SK-N-SH (cell line): ENCODE measurements around the gene ADAMTSL5. TPM values are rescaled to one million over a fixed set of nuclear protein-coding genes. Genes with fewer than 3 reads are reported as not detected.

Experiments used
- CTCF ChIA-PET: fragments of 300-600, 350-600 bp; formaldehyde crosslinking; extraction: SDS; loops from one replicate; lab custom pipeline; 2021; lab: Yijun Ruan, JAX
- POLR2A ChIA-PET: fragments of 350-600 bp; sonication (Branson Sonifier 250); formaldehyde crosslinking; extraction: SDS; loops from one replicate; lab custom pipeline; 2020; ENCODE audit warnings: antibody characterized with exemption, inconsistent platforms; lab: Yijun Ruan, JAX
- DNase-seq: peaks from one replicate; pipeline ENCODE4 v3.0.0; 2012
- H2AFZ ChIP-seq: fragments of 200-600 bp; sonication (generic); 2 replicates; pipeline ENCODE4 v1.8.1; 2016; ENCODE audit warnings: antibody characterized with exemption, mild to moderate bottlenecking, low read depth
- H3F3A ChIP-seq: fragments of 200-600 bp; sonication (generic); replicated peaks from 2 replicates; pipeline ENCODE3; 2016; ENCODE audit warnings: antibody characterized with exemption, mild to moderate bottlenecking; ENCODE audit not compliant: insufficient read depth
- H3K27ac ChIP-seq, 2 experiments: fragments of 200-500 bp in 1 of 2; fragments of 200-600 bp in 1 of 2; sonication (Bioruptor generic) in 1 of 2; sonication (generic), shearing (Covaris generic) in 1 of 2; 2 replicates each; pipeline versions ENCODE4 v1.5.1 to v1.6.1; 2014 to 2016; ENCODE audit warnings: low read depth in 2 of 2, inconsistent platforms in 1 of 2, low read length in 1 of 2, mild to moderate bottlenecking in 1 of 2, mixed read lengths in 1 of 2
- H3K27me3 ChIP-seq: fragments of 200-600 bp; sonication (generic), shearing (Covaris generic); 2 replicates; pipeline ENCODE4 v1.6.1; 2016; ENCODE audit warnings: mixed run types; ENCODE audit not compliant: insufficient read depth
- H3K36me3 ChIP-seq, 2 experiments: fragments of 200-500 bp in 1 of 2; fragments of 200-600 bp in 1 of 2; sonication (Bioruptor generic) in 1 of 2; sonication (generic) in 1 of 2; replicated peaks in 1 of 2; 2 replicates each; pipeline versions ENCODE3 to v1.5.1; 2014 to 2016; ENCODE audit warnings: low read length in 1 of 2, mild to moderate bottlenecking in 1 of 2; ENCODE audit not compliant: insufficient read depth in 2 of 2, control insufficient read depth in 1 of 2
- H3K4me1 ChIP-seq, 2 experiments: fragments of 200-500 bp in 1 of 2; fragments of 200-600 bp in 1 of 2; sonication (Bioruptor generic) in 1 of 2; sonication (generic), shearing (Covaris generic) in 1 of 2; 2 replicates each; pipeline versions ENCODE4 v1.5.1 to v1.6.1; 2014 to 2016; ENCODE audit warnings: low read depth in 1 of 2, low read length in 1 of 2, mixed run types in 1 of 2; ENCODE audit not compliant: insufficient read depth in 2 of 2, control insufficient read depth in 1 of 2
- H3K4me2 ChIP-seq: fragments of 200-600 bp; sonication (generic), shearing (Covaris generic); 2 replicates; pipeline ENCODE4 v1.6.1; 2017; ENCODE audit warnings: mixed run types
- H3K4me3 ChIP-seq, 2 experiments: fragments of 200-500 bp in 1 of 2; fragments of 200-600 bp in 1 of 2; sonication (Bioruptor generic) in 1 of 2; sonication (generic), shearing (Covaris generic) in 1 of 2; 2 replicates each; pipeline versions ENCODE4 v1.5.1 to v1.8.1; 2014 to 2016; ENCODE audit warnings: low read depth in 2 of 2, inconsistent platforms in 1 of 2, low read length in 1 of 2, mild to moderate bottlenecking in 1 of 2, mixed read lengths in 1 of 2, moderate library complexity in 1 of 2
- H3K79me2 ChIP-seq: fragments of 200-600 bp; sonication (generic); 2 replicates; pipeline ENCODE4 v1.8.1; 2017; ENCODE audit warnings: mild to moderate bottlenecking; ENCODE audit not compliant: insufficient read depth
- H3K9ac ChIP-seq: fragments of 200-600 bp; sonication (generic); 2 replicates; pipeline ENCODE4 v1.6.1; 2017; ENCODE audit warnings: mixed run types
- H3K9me2 ChIP-seq: fragments of 200-600 bp; sonication (generic); 2 replicates; pipeline ENCODE4 v1.6.1; 2017; ENCODE audit warnings: mixed run types
- H3K9me3 ChIP-seq: fragments of 200-600 bp; sonication (generic); 2 replicates; pipeline ENCODE4 v1.6.1; 2017; ENCODE audit warnings: mixed run types, mild to moderate bottlenecking, moderate library complexity
- H4K20me1 ChIP-seq: fragments of 200-600 bp; sonication (generic); 2 replicates; pipeline ENCODE4 v1.6.1; 2017; ENCODE audit warnings: mild to moderate bottlenecking, mixed run types; ENCODE audit not compliant: insufficient read depth
- EP300 ChIP-seq, 2 experiments: IDR thresholded peaks; 2 replicates each; pipeline versions ENCODE4 v1.4.0 to v1.6.1; 2012; ENCODE audit warnings: borderline replicate concordance in 1 of 2, low read depth in 1 of 2, low read length in 1 of 2
- FOXJ3 ChIP-seq: sonication (generic); formaldehyde crosslinking; IDR thresholded peaks from 2 replicates; pipeline ENCODE4 v1.5.1; 2020; ENCODE audit warnings: mild to moderate bottlenecking, missing genetic modification reagents
- GABPA ChIP-seq: IDR thresholded peaks from 2 replicates; pipeline ENCODE4 v1.4.0; 2012; ENCODE audit warnings: low read depth, mild to moderate bottlenecking
- JUND ChIP-seq: IDR thresholded peaks from 2 replicates; pipeline ENCODE4 v1.4.0; 2012
- MEF2A ChIP-seq: IDR thresholded peaks from 2 replicates; pipeline ENCODE4 v1.4.0; 2012; ENCODE audit warnings: low read depth, borderline replicate concordance
- NRF1 ChIP-seq: IDR thresholded peaks from 2 replicates; pipeline ENCODE4 v1.6.1; 2012; ENCODE audit warnings: low read depth, mild to moderate bottlenecking, low read length
- RAD21 ChIP-seq: IDR thresholded peaks from 2 replicates; pipeline ENCODE4 v1.6.1; 2012; ENCODE audit warnings: mild to moderate bottlenecking, low read length
- RCOR1 ChIP-seq: fragments of 150-350 bp; IDR thresholded peaks from 2 replicates; pipeline ENCODE4 v1.6.1; 2017; ENCODE audit warnings: antibody characterized with exemption, low read length
- RFX5 ChIP-seq: IDR thresholded peaks from 2 replicates; pipeline ENCODE4 v1.6.1; 2012; ENCODE audit warnings: mild to moderate bottlenecking, improper control_type of control experiment, low read length
- SIN3A ChIP-seq: IDR thresholded peaks from 2 replicates; pipeline ENCODE4 v1.6.1; 2012; ENCODE audit warnings: low read depth, mild to moderate bottlenecking, low read length, moderate library complexity, borderline replicate concordance
- TAF1 ChIP-seq: IDR thresholded peaks from 2 replicates; pipeline ENCODE4 v1.6.1; 2012; ENCODE audit warnings: low read depth, mild to moderate bottlenecking, low read length, moderate library complexity, borderline replicate concordance
- TCF12 ChIP-seq: IDR thresholded peaks from 2 replicates; pipeline ENCODE4 v1.4.0; 2012
- YY1 ChIP-seq: IDR thresholded peaks from 2 replicates; pipeline ENCODE4 v1.4.0; 2012; ENCODE audit warnings: low read depth, mild to moderate bottlenecking
- WGBS: methylation state at CpG from one replicate; pipeline ENCODE4 v1.1.6; 2017; ENCODE audit warnings: low lambda C conversion rate; 5-methylcytosine and 5-hydroxymethylcytosine counted together
- polyA plus RNA-seq, 3 experiments: library from polyadenylated mRNA; depleted of rRNA; stranded (reverse); fragments of >200 nt; gene quantifications; 2 replicates each; pipeline ENCODE4 v1.2.3, GENCODE V29; 2012
- TF ChIP-seq, protein P1 (sequence below): IDR thresholded peaks from 2 replicates; pipeline ENCODE4 v1.4.0; 2012; ENCODE audit warnings: low read depth, borderline replicate concordance
- TF ChIP-seq, protein P2 (sequence below): IDR thresholded peaks from 2 replicates; pipeline ENCODE4 v1.4.0; 2012; ENCODE audit warnings: low read depth, borderline replicate concordance
- TF ChIP-seq, protein P3 (sequence below): fragments of 150-350 bp; IDR thresholded peaks from 2 replicates; pipeline ENCODE4 v1.6.1; 2017; ENCODE audit warnings: antibody characterized with exemption, low read length, low read depth, borderline replicate concordance
- TF ChIP-seq, protein P4 (sequence below): IDR thresholded peaks from 2 replicates; pipeline ENCODE4; 2012

The ADAMTSL5 gene
- polyA plus RNA-seq, 1 of the 3 experiments (the other 2 are of a cell fraction), result 5.7 TPM

DNA sequence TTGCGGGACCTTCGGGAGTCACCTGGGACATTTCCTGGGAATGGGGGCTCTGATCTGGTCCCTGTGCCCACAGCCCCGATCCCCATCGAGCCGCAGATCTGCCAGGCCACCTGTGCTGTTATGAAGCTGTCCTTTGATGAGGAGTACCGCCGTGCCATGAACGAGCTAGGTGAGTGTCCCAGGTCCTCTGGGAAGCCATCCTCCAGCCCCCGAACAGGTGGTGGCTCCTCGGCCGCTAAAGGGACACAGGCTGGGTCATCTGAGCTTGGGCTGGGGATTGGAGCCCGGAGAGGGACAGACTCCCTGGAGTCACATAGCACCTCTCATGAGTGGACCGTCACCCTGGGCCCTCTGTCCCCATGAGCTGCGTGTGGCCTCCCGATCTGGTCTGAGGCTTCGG lies 54.9 kb downstream of the ADAMTSL5 start:
- no peak overlapping the region for H3K4me3 ChIP-seq
- ChIA-PET POLR2A (no interaction called here), CTCF (interaction anchor here (1.4 kb wide), 1 partner anchor 14 kb away, joined by 5 read pairs; no protein-coding TSS in a partner anchor)

DNA sequence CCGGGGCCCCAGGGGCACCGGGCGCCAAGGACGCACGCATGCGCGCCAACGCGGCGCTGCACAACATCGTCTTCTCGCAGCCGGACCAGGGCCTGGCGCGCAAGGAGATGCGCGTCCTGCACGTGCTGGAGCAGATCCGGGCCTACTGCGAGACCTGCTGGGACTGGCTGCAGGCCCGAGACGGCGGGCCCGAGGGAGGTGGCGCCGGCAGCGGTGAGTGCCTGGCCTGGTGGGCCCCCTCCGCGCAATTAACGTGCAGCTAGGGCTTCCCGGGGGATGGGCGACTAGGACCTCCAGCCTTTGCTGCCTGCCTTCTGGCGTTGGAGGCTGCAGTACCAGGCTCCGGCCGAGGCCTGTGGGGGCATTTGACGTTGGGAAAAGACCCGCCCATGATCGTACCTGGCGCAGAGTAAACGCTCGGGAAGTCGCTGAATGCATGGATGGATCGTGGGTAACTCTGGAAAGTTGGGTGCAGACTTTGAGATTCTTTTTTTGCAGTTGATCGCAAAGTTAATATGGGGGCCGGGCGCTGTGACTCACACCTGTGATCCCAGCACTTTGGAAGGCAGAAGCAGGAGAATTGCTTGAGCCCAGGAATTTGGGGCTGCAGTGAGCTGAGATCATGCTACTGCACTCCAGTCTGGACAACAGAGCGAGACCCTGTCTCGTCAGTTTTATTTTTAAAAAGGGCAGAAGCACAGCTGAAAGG lies 55.6 kb downstream of the ADAMTSL5 start:
- peaks cover 11% of the 10 kb centered on the region; the same call in 1 of the 2 replicates for H4K20me1 ChIP-seq
- H3K4me3 ChIP-seq, result no peak overlapping the region
- H3K27me3 ChIP-seq, result no peaks in the 10 kb centered on the region
- peaks cover 0 to 11% of the 10 kb centered on the region in 2 experiments; a peak in 1 of 4 replicates for H3K4me1 ChIP-seq
- POLR2A ChIA-PET, result no interaction called here
- no peak for TF ChIP-seq SIN3A
- TF ChIP-seq TAF1, result no peak
- TF ChIP-seq FOXJ3 (CRISPR knock-in tag), result no peak
- no peak for TF ChIP-seq GABPA
- TF ChIP-seq JUND, result no peak
- TF ChIP-seq, protein P1, sequence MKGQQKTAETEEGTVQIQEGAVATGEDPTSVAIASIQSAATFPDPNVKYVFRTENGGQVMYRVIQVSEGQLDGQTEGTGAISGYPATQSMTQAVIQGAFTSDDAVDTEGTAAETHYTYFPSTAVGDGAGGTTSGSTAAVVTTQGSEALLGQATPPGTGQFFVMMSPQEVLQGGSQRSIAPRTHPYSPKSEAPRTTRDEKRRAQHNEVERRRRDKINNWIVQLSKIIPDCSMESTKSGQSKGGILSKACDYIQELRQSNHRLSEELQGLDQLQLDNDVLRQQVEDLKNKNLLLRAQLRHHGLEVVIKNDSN, result no peak
- TF ChIP-seq, protein P2, sequence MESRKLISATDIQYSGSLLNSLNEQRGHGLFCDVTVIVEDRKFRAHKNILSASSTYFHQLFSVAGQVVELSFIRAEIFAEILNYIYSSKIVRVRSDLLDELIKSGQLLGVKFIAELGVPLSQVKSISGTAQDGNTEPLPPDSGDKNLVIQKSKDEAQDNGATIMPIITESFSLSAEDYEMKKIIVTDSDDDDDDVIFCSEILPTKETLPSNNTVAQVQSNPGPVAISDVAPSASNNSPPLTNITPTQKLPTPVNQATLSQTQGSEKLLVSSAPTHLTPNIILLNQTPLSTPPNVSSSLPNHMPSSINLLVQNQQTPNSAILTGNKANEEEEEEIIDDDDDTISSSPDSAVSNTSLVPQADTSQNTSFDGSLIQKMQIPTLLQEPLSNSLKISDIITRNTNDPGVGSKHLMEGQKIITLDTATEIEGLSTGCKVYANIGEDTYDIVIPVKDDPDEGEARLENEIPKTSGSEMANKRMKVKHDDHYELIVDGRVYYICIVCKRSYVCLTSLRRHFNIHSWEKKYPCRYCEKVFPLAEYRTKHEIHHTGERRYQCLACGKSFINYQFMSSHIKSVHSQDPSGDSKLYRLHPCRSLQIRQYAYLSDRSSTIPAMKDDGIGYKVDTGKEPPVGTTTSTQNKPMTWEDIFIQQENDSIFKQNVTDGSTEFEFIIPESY, result no peak
- no peak for TF ChIP-seq NRF1
- no peak for TF ChIP-seq YY1
- TF ChIP-seq RAD21, result no peak
- TF ChIP-seq RCOR1, result no peak
- TF ChIP-seq MEF2A, result no peak
- TF ChIP-seq, protein P3, sequence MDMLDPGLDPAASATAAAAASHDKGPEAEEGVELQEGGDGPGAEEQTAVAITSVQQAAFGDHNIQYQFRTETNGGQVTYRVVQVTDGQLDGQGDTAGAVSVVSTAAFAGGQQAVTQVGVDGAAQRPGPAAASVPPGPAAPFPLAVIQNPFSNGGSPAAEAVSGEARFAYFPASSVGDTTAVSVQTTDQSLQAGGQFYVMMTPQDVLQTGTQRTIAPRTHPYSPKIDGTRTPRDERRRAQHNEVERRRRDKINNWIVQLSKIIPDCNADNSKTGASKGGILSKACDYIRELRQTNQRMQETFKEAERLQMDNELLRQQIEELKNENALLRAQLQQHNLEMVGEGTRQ, result no peak
- TF ChIP-seq, protein P4, sequence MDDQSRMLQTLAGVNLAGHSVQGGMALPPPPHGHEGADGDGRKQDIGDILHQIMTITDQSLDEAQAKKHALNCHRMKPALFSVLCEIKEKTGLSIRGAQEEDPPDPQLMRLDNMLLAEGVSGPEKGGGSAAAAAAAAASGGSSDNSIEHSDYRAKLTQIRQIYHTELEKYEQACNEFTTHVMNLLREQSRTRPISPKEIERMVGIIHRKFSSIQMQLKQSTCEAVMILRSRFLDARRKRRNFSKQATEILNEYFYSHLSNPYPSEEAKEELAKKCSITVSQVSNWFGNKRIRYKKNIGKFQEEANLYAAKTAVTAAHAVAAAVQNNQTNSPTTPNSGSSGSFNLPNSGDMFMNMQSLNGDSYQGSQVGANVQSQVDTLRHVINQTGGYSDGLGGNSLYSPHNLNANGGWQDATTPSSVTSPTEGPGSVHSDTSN, result no peak
- no peak for TF ChIP-seq RFX5
- no peak for TF ChIP-seq TCF12
- no peak for TF ChIP-seq EP300 (IDR thresholded peaks at IDR 0.05; ENCODE audit: borderline replicate concordance in 1 of 2, low read depth in 1 of 2, low read length in 1 of 2)
- no peak for DNase-seq
- H3K9ac ChIP-seq, result no peak overlapping the region
- H3K9me2 ChIP-seq, result no peaks in the 10 kb centered on the region
- peaks cover 4 to 7% of the 10 kb centered on the region in 2 experiments for H3K36me3 ChIP-seq
- H3K4me2 ChIP-seq, result no peak overlapping the region
- CTCF ChIA-PET, result interaction anchor here (1.4 kb wide), 1 partner anchor 15 kb away, joined by 5 read pairs; no protein-coding TSS in a partner anchor
- H2AFZ ChIP-seq, result no peak overlapping the region
- H3K9me3 ChIP-seq, result no peaks in the 10 kb centered on the region
- no peaks in the 10 kb centered on the region for H3K79me2 ChIP-seq
- no peak overlapping the region for H3K27ac ChIP-seq
- peaks cover 9% of the 10 kb centered on the region for H3F3A ChIP-seq
- WGBS, result 95% methylated on average over 13 of the region's 48 CpGs

More for the DNA sequence above, 54.9 kb downstream of the ADAMTSL5 start:
- H3K9me2 ChIP-seq, result no peaks in the 10 kb centered on the region
- no peaks in the 10 kb centered on the region for H3K9me3 ChIP-seq
- peaks cover 10% of the 10 kb centered on the region for H3F3A ChIP-seq
- peaks cover 5% of the 10 kb centered on the region; the same call in 1 of the 2 replicates for H4K20me1 ChIP-seq
- no peak overlapping the region for H3K27ac ChIP-seq
- no peak overlapping the region for H3K4me2 ChIP-seq
- no peak overlapping the region for H3K9ac ChIP-seq
- H3K4me1 ChIP-seq, result peaks cover 0 to 4% of the 10 kb centered on the region in 2 experiments; a peak in 1 of 4 replicates
- H3K36me3 ChIP-seq, result peaks cover 4 to 7% of the 10 kb centered on the region in 2 experiments
- 89% methylated on average over 5 of the region's 16 CpGs for WGBS
- H3K27me3 ChIP-seq, result no peaks in the 10 kb centered on the region
- TF ChIP-seq RAD21 (no peak), YY1 (no peak)
- TF ChIP-seq, protein P1, result no peak
- H3K79me2 ChIP-seq, result no peaks in the 10 kb centered on the region
- H2AFZ ChIP-seq, result no peak overlapping the region
- no peak for DNase-seq
